HepG2 (cell line): ENCODE measurements around the gene CSTPP1. TPM values are rescaled to one million over a fixed set of nuclear protein-coding genes. Genes with fewer than 3 reads are reported as not detected.

ENCODE experiments used
- ELF1 ChIP-seq: sonication (generic); formaldehyde crosslinking; IDR thresholded peaks from 2 replicates; pipeline ENCODE4 v1.4.0; 2020; ENCODE audit warnings: missing genetic modification reagents
- GFI1 ChIP-seq: sonication (generic); formaldehyde crosslinking; IDR thresholded peaks from 2 replicates; pipeline ENCODE4 v1.5.0; 2020; ENCODE audit warnings: missing genetic modification reagents, mild to moderate bottlenecking, borderline replicate concordance
- HHEX ChIP-seq: IDR thresholded peaks from 2 replicates; pipeline ENCODE4 v1.6.1; 2016; ENCODE audit warnings: control low read depth
- KDM1A ChIP-seq: IDR thresholded peaks from 2 replicates; pipeline ENCODE4 v1.6.1; 2016; ENCODE audit warnings: missing compliant biosample characterization
- KLF13 ChIP-seq: sonication (generic); formaldehyde crosslinking; IDR thresholded peaks from 2 replicates; pipeline ENCODE4 v1.4.0; 2020; ENCODE audit warnings: mild to moderate bottlenecking, missing genetic modification reagents
- NFATC3 ChIP-seq: sonication (generic); formaldehyde crosslinking; IDR thresholded peaks from 2 replicates; pipeline ENCODE4 v1.5.1; 2020; ENCODE audit warnings: mild to moderate bottlenecking, missing genetic modification reagents
- NRL ChIP-seq: sonication (generic); formaldehyde crosslinking; IDR thresholded peaks from 2 replicates; pipeline ENCODE4 v1.5.0; 2020; ENCODE audit warnings: missing genetic modification reagents, mild to moderate bottlenecking, moderate library complexity, borderline replicate concordance
- POLR2A ChIP-seq, 2 experiments: IDR thresholded peaks; 2 replicates each; pipeline ENCODE4 v1.6.1; 2011; ENCODE audit warnings: low read depth in 2 of 2, low read length in 2 of 2, mild to moderate bottlenecking in 1 of 2, moderate library complexity in 1 of 2; ENCODE audit not compliant: insufficient read depth in 1 of 2
- POLR2G ChIP-seq: fragments of 200-400 bp; formaldehyde crosslinking; IDR thresholded peaks from 2 replicates; pipeline ENCODE4 v1.6.1; 2018; ENCODE audit warnings: mild to moderate bottlenecking, low read depth, low read length, moderate library complexity
- RAD51 ChIP-seq: fragments of 450-650 bp; IDR thresholded peaks from 2 replicates; pipeline ENCODE4 v1.6.1; 2016; ENCODE audit warnings: borderline replicate concordance
- RFX5 ChIP-seq: IDR thresholded peaks from 2 replicates; pipeline ENCODE4 v1.6.1; 2011; ENCODE audit warnings: low read depth, low read length, improper control_type of control experiment
- SAP130 ChIP-seq: IDR thresholded peaks from 2 replicates; pipeline ENCODE4 v1.6.1; 2016; ENCODE audit warnings: low read depth
- SKI ChIP-seq: fragments of 450-650 bp; IDR thresholded peaks from one replicate; pipeline ENCODE4 v1.6.1; 2018; ENCODE audit warnings: mild to moderate bottlenecking; ENCODE audit not compliant: partially characterized antibody
- ZBTB7A ChIP-seq: sonication (generic); formaldehyde crosslinking; IDR thresholded peaks from 2 replicates; pipeline ENCODE4 v1.8.0; 2022; ENCODE audit warnings: mild to moderate bottlenecking, missing genetic modification reagents
- ZFP1 ChIP-seq: IDR thresholded peaks from 2 replicates; pipeline ENCODE4 v1.6.1; 2016
- ZFY ChIP-seq: sonication (generic); formaldehyde crosslinking; IDR thresholded peaks from 2 replicates; pipeline ENCODE4 v1.4.0; 2020; ENCODE audit warnings: missing genetic modification reagents
- ZMYM3 ChIP-seq: sonication (generic); formaldehyde crosslinking; IDR thresholded peaks from 2 replicates; pipeline ENCODE4 v1.5.1; 2020; ENCODE audit warnings: mild to moderate bottlenecking, missing genetic modification reagents
- ZNF234 ChIP-seq: sonication (generic); formaldehyde crosslinking; conservative IDR thresholded peaks from 2 replicates; pipeline ENCODE4 v1.5.1; 2020; ENCODE audit warnings: mild to moderate bottlenecking, missing genetic modification reagents
- ZNF33B ChIP-seq: sonication (generic); formaldehyde crosslinking; IDR thresholded peaks from 2 replicates; pipeline ENCODE4 v1.5.1; 2020; ENCODE audit warnings: mild to moderate bottlenecking, missing genetic modification reagents
- ZNF607 ChIP-seq: sonication (generic); formaldehyde crosslinking; IDR thresholded peaks from 2 replicates; pipeline ENCODE4 v1.5.1; 2020; ENCODE audit warnings: missing genetic modification reagents, mild to moderate bottlenecking, borderline replicate concordance
- ZNF687 ChIP-seq: sonication (generic); formaldehyde crosslinking; IDR thresholded peaks from 2 replicates; pipeline ENCODE4 v1.5.1; 2020; ENCODE audit warnings: mild to moderate bottlenecking, missing genetic modification reagents, moderate library complexity
- polyA plus RNA-seq, 8 experiments: library from polyadenylated mRNA; depleted of rRNA in 3 of 8; stranded (reverse) in 7 of 8; unstranded in 1 of 8; fragments of >200 nt; fragmentation: Illumina TruSeq in 4 of 8; extraction: Trizol in 4 of 8; gene quantifications; 2 replicates each; pipeline versions ENCODE4 v1.2.1 to v1.2.3, GENCODE V29; 2011 to 2016; ENCODE audit warnings: low read depth in 4 of 8, missing spikeins in 1 of 8, mixed read lengths in 1 of 8; ENCODE audit not compliant: insufficient read depth in 1 of 8
- total RNA-seq, 5 experiments: library from RNA; depleted of rRNA; stranded (reverse); fragments of >200 nt; fragmentation: Illumina TruSeq; extraction: Trizol; gene quantifications; 2 replicates each; pipeline ENCODE4 v1.2.3, GENCODE V29; 2016; ENCODE audit warnings: low read depth in 1 of 5
- TF ChIP-seq, protein P1 (sequence below): fragments of 450-650 bp; IDR thresholded peaks from 2 replicates; pipeline ENCODE4 v1.6.1; 2016
- TF ChIP-seq, protein P2 (sequence below): sonication (generic); formaldehyde crosslinking; IDR thresholded peaks from 2 replicates; pipeline ENCODE4 v1.8.1; 2023; ENCODE audit warnings: missing genetic modification reagents, inconsistent platforms, borderline replicate concordance
- TF ChIP-seq, protein P3 (sequence below): sonication (generic); formaldehyde crosslinking; IDR thresholded peaks from 2 replicates; pipeline ENCODE4 v1.5.0; 2020; ENCODE audit warnings: mild to moderate bottlenecking, missing genetic modification reagents, moderate library complexity

CSTPP1 gene
- total and polyA plus RNA-seq, 2 of the 13 experiments (the other 11 are each of a cell fraction or from before 2014, with no cell fraction given): 12.3 to 14.6 TPM

DNA sequence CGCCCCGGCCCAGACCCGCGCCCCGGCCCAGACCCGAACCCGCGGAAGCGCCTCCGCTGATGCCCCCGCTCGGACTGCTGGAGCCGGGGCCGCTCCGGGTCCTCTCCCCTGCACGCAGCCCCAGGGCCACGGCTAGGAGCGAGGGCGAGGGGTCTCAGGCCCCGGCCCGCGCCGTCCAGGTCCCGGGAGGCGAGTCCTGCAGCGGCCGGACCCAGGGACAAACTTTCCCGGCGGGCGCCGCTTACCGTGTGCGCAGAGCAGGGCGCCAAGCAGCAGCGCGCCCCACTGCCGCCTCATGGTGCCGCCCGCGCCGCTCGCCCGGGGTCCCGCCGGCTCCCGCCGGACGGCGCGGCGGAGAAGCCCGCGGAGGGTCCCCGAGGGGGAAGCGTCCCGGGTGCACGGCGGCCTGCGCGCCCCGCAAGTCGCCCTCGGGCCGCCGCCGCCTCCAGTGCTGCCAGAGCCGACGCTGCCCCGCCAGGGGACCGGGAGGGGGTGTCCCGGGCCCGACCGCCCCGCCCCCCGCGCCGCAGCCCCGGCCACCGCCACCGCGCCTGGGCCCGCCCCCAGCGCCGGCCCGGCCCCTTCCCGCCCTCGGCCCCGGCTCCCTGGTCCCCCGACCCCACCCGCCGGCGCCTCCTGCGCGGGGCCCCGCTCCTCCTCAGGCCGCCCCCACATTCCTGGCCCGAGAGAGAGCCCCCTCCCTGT lies 18.3 kb upstream of the CSTPP1 start, which contains the start of gene LRP4 (continued):
- peak; percentile 32; the same call in 1 of the 2 replicates for TF ChIP-seq ZNF687
- no peak for TF ChIP-seq KDM1A (CRISPR knock-in tag)
- no peak for TF ChIP-seq RAD51
- TF ChIP-seq ELF1 (CRISPR knock-in tag): no peak
- no peak for TF ChIP-seq GFI1 (CRISPR knock-in tag)
- TF ChIP-seq ZNF607 (CRISPR knock-in tag): 0 out of 2 replicates have a peak, but pooled peaks have one; percentile 28
- TF ChIP-seq, protein P1, sequence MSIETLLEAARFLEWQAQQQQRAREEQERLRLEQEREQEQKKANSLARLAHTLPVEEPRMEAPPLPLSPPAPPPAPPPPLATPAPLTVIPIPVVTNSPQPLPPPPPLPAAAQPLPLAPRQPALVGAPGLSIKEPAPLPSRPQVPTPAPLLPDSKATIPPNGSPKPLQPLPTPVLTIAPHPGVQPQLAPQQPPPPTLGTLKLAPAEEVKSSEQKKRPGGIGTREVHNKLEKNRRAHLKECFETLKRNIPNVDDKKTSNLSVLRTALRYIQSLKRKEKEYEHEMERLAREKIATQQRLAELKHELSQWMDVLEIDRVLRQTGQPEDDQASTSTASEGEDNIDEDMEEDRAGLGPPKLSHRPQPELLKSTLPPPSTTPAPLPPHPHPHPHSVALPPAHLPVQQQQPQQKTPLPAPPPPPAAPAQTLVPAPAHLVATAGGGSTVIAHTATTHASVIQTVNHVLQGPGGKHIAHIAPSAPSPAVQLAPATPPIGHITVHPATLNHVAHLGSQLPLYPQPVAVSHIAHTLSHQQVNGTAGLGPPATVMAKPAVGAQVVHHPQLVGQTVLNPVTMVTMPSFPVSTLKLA: no peak
- no peak for TF ChIP-seq ZFP1 (CRISPR knock-in tag)
- TF ChIP-seq SKI: no peak
- TF ChIP-seq ZNF234 (CRISPR knock-in tag): 0 out of 2 replicates have a peak, but pooled peaks have one; percentile 54
- TF ChIP-seq NFATC3: no peak
- no peak for TF ChIP-seq RFX5
- TF ChIP-seq NRL (CRISPR knock-in tag): no peak
- TF ChIP-seq SAP130 (CRISPR knock-in tag): peak; percentile 34; the same call in 1 of the 2 replicates
- no peak for TF ChIP-seq POLR2G
- no peak; a peak in 1 of 4 replicates for TF ChIP-seq POLR2A (IDR thresholded peaks at IDR 0.05; ENCODE audit: insufficient read depth in 1 of 2, low read depth in 2 of 2, low read length in 2 of 2)
- no peak for TF ChIP-seq ZBTB7A (CRISPR knock-in tag)
- no peak for TF ChIP-seq KLF13 (CRISPR knock-in tag)
- TF ChIP-seq ZMYM3 (CRISPR knock-in tag): no peak
- TF ChIP-seq, protein P2, sequence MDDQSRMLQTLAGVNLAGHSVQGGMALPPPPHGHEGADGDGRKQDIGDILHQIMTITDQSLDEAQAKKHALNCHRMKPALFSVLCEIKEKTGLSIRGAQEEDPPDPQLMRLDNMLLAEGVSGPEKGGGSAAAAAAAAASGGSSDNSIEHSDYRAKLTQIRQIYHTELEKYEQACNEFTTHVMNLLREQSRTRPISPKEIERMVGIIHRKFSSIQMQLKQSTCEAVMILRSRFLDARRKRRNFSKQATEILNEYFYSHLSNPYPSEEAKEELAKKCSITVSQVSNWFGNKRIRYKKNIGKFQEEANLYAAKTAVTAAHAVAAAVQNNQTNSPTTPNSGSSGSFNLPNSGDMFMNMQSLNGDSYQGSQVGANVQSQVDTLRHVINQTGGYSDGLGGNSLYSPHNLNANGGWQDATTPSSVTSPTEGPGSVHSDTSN: no peak
- TF ChIP-seq HHEX (CRISPR knock-in tag): no peak
- TF ChIP-seq, protein P3, sequence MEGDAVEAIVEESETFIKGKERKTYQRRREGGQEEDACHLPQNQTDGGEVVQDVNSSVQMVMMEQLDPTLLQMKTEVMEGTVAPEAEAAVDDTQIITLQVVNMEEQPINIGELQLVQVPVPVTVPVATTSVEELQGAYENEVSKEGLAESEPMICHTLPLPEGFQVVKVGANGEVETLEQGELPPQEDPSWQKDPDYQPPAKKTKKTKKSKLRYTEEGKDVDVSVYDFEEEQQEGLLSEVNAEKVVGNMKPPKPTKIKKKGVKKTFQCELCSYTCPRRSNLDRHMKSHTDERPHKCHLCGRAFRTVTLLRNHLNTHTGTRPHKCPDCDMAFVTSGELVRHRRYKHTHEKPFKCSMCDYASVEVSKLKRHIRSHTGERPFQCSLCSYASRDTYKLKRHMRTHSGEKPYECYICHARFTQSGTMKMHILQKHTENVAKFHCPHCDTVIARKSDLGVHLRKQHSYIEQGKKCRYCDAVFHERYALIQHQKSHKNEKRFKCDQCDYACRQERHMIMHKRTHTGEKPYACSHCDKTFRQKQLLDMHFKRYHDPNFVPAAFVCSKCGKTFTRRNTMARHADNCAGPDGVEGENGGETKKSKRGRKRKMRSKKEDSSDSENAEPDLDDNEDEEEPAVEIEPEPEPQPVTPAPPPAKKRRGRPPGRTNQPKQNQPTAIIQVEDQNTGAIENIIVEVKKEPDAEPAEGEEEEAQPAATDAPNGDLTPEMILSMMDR: peak; percentile 18; the same call in 1 of the 2 replicates
- no peak for TF ChIP-seq ZNF33B (CRISPR knock-in tag)
- TF ChIP-seq ZFY: peak; percentile 54; the same call in 1 of the 2 replicates
